Osteocyte (in vitro differentiated cells): ENCODE data around the gene TOP1. TPM values are rescaled to one million over a fixed set of nuclear protein-coding genes. Genes with fewer than 3 reads are reported as not detected.
"Not testable (repeated sequence)": the region's sequence is repeated elsewhere in the genome, so short reads cannot be mapped to it uniquely, and the experiment has no call there.

Source experiments
- DNase-seq: peaks from one replicate; pipeline ENCODE4 v3.0.0; 2021; ENCODE audit warnings: mixed read lengths; ENCODE audit not compliant: unreplicated experiment; ENCODE audit errors: extremely low spot score
- H3K27ac Mint-ChIP-seq: one replicate; pipeline ENCODE4 v1.8.0; 2021; ENCODE audit warnings: mild to moderate bottlenecking, mixed read lengths; ENCODE audit not compliant: unreplicated experiment
- H3K27me3 Mint-ChIP-seq: one replicate; pipeline ENCODE4 v1.8.0; 2021; ENCODE audit warnings: mixed read lengths; ENCODE audit not compliant: unreplicated experiment
- H3K36me3 Mint-ChIP-seq: one replicate; pipeline ENCODE4 v1.8.0; 2021; ENCODE audit warnings: mixed read lengths; ENCODE audit not compliant: unreplicated experiment
- H3K4me1 Mint-ChIP-seq: one replicate; pipeline ENCODE4 v1.8.0; 2021; ENCODE audit warnings: mixed read lengths; ENCODE audit not compliant: unreplicated experiment
- H3K4me3 Mint-ChIP-seq: one replicate; pipeline ENCODE4 v1.8.0; 2021; ENCODE audit warnings: mild to moderate bottlenecking, moderate library complexity, mixed read lengths; ENCODE audit not compliant: unreplicated experiment
- H3K9me3 Mint-ChIP-seq: one replicate; pipeline ENCODE4 v1.8.0; 2021; ENCODE audit warnings: mixed read lengths; ENCODE audit not compliant: unreplicated experiment
- total RNA-seq: library from RNA; stranded (reverse); gene quantifications from 2 replicates; pipeline ENCODE4 v1.2.1, GENCODE V29; 2021
- TF ChIP-seq, protein P1 (sequence below): fragments of 200-600 bp; sonication (generic); IDR thresholded peaks from 2 replicates; pipeline ENCODE4 v1.5.0; 2021; ENCODE audit warnings: antibody characterized with exemption, mild to moderate bottlenecking, moderate library complexity

TOP1 gene
- total RNA-seq, 1 donor from 2014 or later, result 51.1 TPM

DNA sequence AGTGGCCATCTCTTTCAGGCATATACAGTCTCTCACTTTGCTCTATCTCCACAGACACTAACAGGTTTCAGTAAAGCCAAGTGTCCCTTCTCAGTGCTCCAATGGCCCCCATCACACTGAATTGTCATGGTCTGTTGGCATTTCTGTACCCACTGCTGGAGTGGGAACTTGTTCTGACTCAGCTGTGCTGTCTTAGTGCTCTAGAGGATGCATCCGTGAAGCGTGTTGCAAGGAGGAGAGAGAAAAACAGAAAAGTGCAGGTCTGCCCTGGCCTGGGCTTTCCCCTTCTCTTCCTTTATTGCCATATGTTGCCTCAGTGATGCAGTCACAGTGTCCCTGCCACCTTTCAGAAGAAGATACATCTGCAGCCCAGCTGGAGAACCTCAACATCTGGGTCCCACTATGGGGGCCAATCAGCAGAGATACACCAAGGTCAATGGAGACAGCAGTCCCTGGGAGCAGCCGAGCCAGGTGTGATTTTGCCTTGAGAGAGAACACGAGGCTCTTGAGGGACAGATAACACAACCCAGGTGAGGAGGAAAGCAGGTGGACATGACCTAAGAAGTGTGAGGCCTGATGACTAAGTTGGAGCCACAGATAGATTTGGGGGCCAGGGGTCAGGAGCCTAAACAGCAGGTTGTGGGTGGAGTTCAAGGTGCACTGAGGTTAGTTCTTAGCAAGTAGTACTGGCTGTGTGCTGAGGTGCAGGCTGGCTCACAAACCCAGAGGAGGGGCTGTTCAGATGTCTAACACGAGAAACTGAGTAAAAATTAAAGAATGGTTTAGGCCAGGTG is 103.2 kb downstream of the TOP1 start:
- no peak overlapping the region for H3K27ac Mint-ChIP-seq

DNA sequence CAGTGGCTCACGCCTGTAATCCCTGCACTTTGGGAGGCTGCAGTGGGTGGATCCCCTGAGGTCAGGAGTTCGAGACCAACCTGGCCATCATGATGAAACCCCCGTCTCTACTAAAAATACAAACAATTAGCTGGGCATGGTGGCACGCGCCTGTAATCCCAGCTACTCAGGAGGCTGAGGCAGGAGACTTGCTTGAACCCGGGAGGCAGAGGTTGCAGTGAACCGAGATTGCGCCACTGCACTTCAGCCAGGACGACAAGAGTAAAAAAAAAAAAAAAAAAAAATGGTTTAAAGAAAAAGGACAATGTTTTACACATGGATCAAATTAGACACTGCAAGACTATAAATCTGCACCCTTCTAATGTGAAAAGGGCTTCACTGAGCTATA is 103.8 kb downstream of the TOP1 start:
- peaks cover 10% of the 10 kb centered on the region for H3K4me1 Mint-ChIP-seq
- H3K4me3 Mint-ChIP-seq, DNase-seq, H3K27me3 Mint-ChIP-seq, H3K9me3 Mint-ChIP-seq, H3K36me3 Mint-ChIP-seq, H3K27ac Mint-ChIP-seq: not testable (repeated sequence)

More for the DNA sequence above, 103.2 kb downstream of the TOP1 start:
- Mint-ChIP-seq H3K36me3 (peaks cover 10% of the 10 kb centered on the region), H3K27me3 (no peaks in the 10 kb centered on the region), H3K4me1 (peaks cover 10% of the 10 kb centered on the region), H3K9me3 (no peaks in the 10 kb centered on the region), H3K4me3 (no peak overlapping the region)
- TF ChIP-seq, protein P1, sequence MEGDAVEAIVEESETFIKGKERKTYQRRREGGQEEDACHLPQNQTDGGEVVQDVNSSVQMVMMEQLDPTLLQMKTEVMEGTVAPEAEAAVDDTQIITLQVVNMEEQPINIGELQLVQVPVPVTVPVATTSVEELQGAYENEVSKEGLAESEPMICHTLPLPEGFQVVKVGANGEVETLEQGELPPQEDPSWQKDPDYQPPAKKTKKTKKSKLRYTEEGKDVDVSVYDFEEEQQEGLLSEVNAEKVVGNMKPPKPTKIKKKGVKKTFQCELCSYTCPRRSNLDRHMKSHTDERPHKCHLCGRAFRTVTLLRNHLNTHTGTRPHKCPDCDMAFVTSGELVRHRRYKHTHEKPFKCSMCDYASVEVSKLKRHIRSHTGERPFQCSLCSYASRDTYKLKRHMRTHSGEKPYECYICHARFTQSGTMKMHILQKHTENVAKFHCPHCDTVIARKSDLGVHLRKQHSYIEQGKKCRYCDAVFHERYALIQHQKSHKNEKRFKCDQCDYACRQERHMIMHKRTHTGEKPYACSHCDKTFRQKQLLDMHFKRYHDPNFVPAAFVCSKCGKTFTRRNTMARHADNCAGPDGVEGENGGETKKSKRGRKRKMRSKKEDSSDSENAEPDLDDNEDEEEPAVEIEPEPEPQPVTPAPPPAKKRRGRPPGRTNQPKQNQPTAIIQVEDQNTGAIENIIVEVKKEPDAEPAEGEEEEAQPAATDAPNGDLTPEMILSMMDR, result no peak
- no peak for DNase-seq

DNA sequence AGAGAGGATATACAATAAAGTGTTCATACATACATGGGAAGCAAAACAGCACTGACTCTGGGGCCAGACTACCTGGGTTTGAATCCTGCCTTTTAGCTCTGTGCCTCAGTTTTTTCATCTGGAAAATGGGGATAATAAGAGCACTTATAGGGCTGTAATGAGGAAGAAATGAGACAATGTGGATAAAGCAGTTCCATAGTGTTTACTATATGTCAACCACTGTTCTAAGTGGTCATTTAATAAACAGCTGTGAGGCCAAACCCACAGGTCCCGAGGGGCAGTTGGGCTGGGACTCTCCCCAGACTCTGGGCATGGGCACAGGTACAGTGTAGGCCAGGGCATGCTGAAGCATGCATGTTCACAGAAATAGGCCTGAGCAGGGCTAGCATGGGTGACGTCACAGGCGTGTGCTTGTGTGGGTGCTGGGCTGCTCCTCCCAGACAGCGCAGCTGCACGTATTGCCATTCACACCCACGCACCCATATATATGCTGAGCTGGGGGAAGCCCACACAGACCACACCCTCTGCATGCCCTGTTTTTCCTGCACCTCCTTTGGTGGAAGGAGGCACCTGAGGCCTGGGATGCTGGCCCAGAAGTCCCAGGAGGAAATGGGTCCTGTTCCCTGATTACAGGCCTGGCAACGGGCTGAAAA is 105.2 kb downstream of the TOP1 start:
- Mint-ChIP-seq H3K27me3 (no peaks in the 10 kb centered on the region), H3K36me3 (peaks cover 2% of the 10 kb centered on the region), H3K27ac (no peak overlapping the region), H3K9me3 (no peaks in the 10 kb centered on the region), H3K4me1 (peaks cover 18% of the 10 kb centered on the region), H3K4me3 (no peak overlapping the region)
- no peak for DNase-seq
- TF ChIP-seq, protein P1, result no peak

DNA sequence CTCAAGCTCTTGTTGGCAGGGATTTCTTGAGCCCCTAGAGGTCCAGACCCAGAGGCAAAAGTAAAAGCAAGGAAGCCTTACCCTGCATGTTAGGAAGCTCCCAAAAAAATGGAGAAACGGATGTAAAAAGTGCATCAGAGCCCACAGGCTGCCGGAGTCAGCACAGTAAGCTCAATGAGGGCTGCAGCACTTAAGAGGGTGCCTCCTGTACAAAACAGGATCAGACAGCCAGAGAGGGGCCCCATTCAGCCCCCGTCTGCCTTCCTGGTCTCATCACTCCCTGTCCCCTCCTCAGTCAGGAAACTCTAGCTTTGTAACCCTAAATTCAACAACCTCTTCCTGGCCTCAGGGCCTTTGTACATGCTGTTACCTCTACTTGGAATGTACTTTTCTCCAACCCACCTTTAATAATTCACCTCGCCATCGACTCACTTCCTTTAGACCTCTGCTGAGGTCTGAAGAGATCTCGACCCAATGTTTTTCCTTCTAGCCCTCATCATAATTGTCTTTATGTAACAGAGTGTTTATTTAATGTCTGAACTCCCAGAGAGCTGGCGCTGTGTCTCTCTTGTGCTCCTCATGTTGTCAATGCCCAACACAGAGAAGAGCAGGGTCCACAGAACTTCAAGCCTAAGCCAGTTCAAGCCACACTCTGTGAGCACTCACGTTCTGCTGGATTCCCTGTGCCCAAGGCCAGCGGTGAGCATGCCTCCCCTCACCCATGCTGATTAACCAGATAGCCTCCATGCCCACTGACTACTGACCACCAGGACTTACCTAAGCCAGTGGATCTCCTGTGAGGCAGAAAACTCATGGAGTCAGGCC is 106.0 kb downstream of the TOP1 start:
- Mint-ChIP-seq H3K4me1 (peaks cover 25% of the 10 kb centered on the region), H3K27me3 (no peaks in the 10 kb centered on the region), H3K36me3 (no peaks in the 10 kb centered on the region), H3K9me3 (no peaks in the 10 kb centered on the region), H3K4me3 (no peak overlapping the region), H3K27ac (no peak overlapping the region)
- no peak for DNase-seq
- TF ChIP-seq, protein P1, result no peak

DNA sequence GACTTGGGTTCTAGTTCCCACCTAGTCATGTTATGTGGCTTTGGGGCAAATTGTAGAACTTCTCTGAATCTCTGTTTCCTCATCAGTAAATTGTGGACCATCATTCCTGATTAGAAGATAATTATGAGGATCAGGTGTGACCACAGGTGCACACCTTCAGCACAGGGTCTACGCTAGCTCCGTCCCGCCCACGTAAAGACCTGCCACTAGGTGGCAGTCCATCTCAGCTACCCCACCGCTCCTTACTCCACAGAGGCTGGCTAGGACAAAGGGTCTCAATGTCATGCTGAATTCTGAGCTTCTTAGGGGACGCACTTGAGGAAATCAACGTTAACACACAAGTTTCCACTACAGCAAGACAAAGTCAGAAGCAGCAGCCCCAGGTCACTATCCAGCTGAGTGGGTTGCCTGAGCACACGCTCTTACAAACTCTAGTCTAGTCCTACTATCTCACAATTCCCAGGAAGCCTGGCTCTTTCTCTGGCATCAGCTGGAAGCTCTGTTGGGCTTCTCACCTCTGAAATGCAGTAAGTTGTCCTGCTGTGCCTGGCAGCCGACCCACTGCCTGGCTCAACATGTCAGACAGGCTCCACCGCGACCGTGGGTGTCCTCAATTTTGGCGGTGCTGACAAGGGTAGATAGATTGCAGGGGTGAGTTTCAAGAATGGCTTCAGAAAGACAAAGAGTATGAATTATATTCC is 106.7 kb downstream of the TOP1 start:
- Mint-ChIP-seq H3K27me3 (no peaks in the 10 kb centered on the region), H3K9me3 (no peaks in the 10 kb centered on the region), H3K4me1 (peaks cover 33% of the 10 kb centered on the region), H3K36me3 (no peaks in the 10 kb centered on the region), H3K27ac (no peak overlapping the region), H3K4me3 (peak overlapping the region; percentile 80)
- TF ChIP-seq, protein P1, result peak; percentile 71
- no peak for DNase-seq
